IgD-negative memory B cell (primary cell): ENCODE results near the gene STAT4. TPM values are rescaled to one million over a fixed set of nuclear protein-coding genes. Genes with fewer than 3 reads are reported as not detected.

Source experiments
- H3K27ac Mint-ChIP-seq, 3 donors: one replicate each; pipeline ENCODE4 v1.8.0; 2020 to 2022; ENCODE audit warnings: mild to moderate bottlenecking in 3 of 3, mixed read lengths in 3 of 3, moderate library complexity in 1 of 3
- H3K27me3 Mint-ChIP-seq: one replicate; pipeline ENCODE4 v1.8.0; 2021; ENCODE audit warnings: mixed read lengths
- H3K36me3 Mint-ChIP-seq: one replicate; pipeline ENCODE4 v1.8.0; 2020; ENCODE audit warnings: mild to moderate bottlenecking, mixed read lengths
- H3K4me1 Mint-ChIP-seq, 3 donors: one replicate each; pipeline ENCODE4 v1.8.0; 2020 to 2022; ENCODE audit warnings: mixed read lengths in 3 of 3, mild to moderate bottlenecking in 1 of 3
- H3K4me3 Mint-ChIP-seq, 4 donors: one replicate each; pipeline ENCODE4 v1.8.0; 2020 to 2022; ENCODE audit warnings: mild to moderate bottlenecking in 4 of 4, mixed read lengths in 4 of 4, moderate library complexity in 3 of 4
- H3K9me3 Mint-ChIP-seq, 3 donors: one replicate each; pipeline ENCODE4 v1.8.0; 2020 to 2021; ENCODE audit warnings: mixed read lengths in 3 of 3, mild to moderate bottlenecking in 1 of 3
- polyA plus RNA-seq: library from polyadenylated mRNA; unstranded; fragments of 300-500 nt; fragmentation: Illumina TruSeq; gene quantifications from one replicate; pipeline ENCODE4 v1.2.3, GENCODE V29; 2021

STAT4 gene
- polyA plus RNA-seq, 1 donor from 2014 or later, result 1.9 TPM

DNA sequence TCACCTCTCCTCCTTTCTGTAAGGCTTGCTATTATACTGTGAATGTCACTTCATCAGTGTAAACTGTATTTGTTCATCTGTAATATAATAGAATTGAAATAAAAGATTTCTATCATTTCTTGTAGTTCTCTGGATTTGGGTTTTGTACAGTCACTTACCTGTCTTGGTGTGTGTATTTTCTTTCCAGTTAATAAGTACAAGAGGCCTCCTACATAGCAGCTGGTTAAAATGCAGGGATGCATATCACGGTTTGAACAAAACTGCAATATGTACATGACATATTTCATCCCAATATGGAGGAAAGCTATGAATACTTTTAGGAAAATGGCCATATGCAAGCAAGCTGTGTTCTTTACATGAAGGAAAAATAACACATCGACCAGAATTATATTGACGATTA lies 131.4 kb downstream of the STAT4 start:
- no peaks in the 10 kb centered on the region for H3K36me3 Mint-ChIP-seq
- no peak overlapping the region for H3K27ac Mint-ChIP-seq
- peaks cover 0 to 2% (median 0%) of the 10 kb centered on the region in 3 donors for H3K9me3 Mint-ChIP-seq
- peaks cover 4 to 10% (median 9%) of the 10 kb centered on the region in 3 donors for H3K4me1 Mint-ChIP-seq
- H3K27me3 Mint-ChIP-seq, result no peaks in the 10 kb centered on the region
- no peak overlapping the region for H3K4me3 Mint-ChIP-seq

DNA sequence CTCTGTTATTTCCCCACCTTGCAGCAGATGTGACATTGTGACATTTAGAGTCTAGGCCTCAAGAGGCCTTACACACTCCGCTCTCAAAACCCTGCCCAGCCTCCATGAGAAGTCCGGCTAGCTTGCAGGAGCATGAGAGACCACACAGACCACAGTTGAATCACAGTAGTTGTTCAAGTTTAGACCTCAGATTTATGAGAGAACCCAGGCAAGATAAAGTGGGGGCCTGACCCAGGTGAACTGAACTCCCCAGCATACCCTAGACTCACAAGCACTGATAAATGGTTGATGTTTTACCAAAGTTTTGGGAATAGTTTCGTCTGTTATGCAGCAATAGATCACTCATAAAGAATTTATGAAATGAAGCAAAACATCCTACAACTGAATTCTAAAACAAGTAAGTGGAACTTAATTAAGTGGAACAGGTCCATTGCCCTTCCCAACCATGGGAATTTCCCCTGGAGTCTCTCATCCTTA lies 132.1 kb downstream of the STAT4 start:
- Mint-ChIP-seq H3K9me3 (peaks cover 0 to 2% (median 0%) of the 10 kb centered on the region in 3 donors), H3K4me1 (peaks cover 4 to 10% (median 9%) of the 10 kb centered on the region in 3 donors), H3K27ac (peak overlapping the region in 2 of 3 donors; percentile 74 to 78), H3K27me3 (no peaks in the 10 kb centered on the region), H3K36me3 (no peaks in the 10 kb centered on the region), H3K4me3 (peak overlapping the region in 3 of 4 donors; percentile 13 to 79 (median 52))

- peak overlapping the region in 1 of 3 donors; percentile 78 for H3K27ac Mint-ChIP-seq
- peaks cover 0 to 2% (median 0%) of the 10 kb centered on the region in 3 donors for H3K9me3 Mint-ChIP-seq
- no peaks in the 10 kb centered on the region for H3K27me3 Mint-ChIP-seq
- H3K4me1 Mint-ChIP-seq, result peaks cover 4 to 10% (median 9%) of the 10 kb centered on the region in 3 donors
- peak overlapping the region in 1 of 4 donors; percentile 79 for H3K4me3 Mint-ChIP-seq
- no peaks in the 10 kb centered on the region for H3K36me3 Mint-ChIP-seq
Measured at GRCh38 chr2:191018048-191018447, 132.7 kb downstream of the STAT4 start.

- Mint-ChIP-seq H3K4me1 (peaks cover 9 to 18% (median 12%) of the 10 kb centered on the region in 3 donors), H3K9me3 (peaks cover 0 to 2% (median 0%) of the 10 kb centered on the region in 3 donors), H3K4me3 (no peak overlapping the region), H3K27ac (peak overlapping the region in 1 of 3 donors; percentile 84), H3K27me3 (no peaks in the 10 kb centered on the region), H3K36me3 (no peaks in the 10 kb centered on the region)
Measured at GRCh38 chr2:191015831-191016230, 135.0 kb downstream of the STAT4 start.

GRCh38 chr2:191015239-191015638 lies 135.6 kb downstream of the STAT4 start:
- peaks cover 0 to 2% (median 0%) of the 10 kb centered on the region in 3 donors for H3K9me3 Mint-ChIP-seq
- no peaks in the 10 kb centered on the region for H3K27me3 Mint-ChIP-seq
- no peaks in the 10 kb centered on the region for H3K36me3 Mint-ChIP-seq
- no peak overlapping the region for H3K27ac Mint-ChIP-seq
- H3K4me3 Mint-ChIP-seq, result peak overlapping the region in 1 of 4 donors; percentile 47
- H3K4me1 Mint-ChIP-seq, result peaks cover 10 to 19% (median 15%) of the 10 kb centered on the region in 3 donors

GRCh38 chr2:191014653-191015020 lies 136.2 kb downstream of the STAT4 start:
- Mint-ChIP-seq H3K9me3 (peaks cover 0 to 2% (median 0%) of the 10 kb centered on the region in 3 donors), H3K27me3 (no peaks in the 10 kb centered on the region), H3K36me3 (no peaks in the 10 kb centered on the region), H3K4me1 (peaks cover 16 to 20% (median 19%) of the 10 kb centered on the region in 3 donors), H3K4me3 (no peak overlapping the region), H3K27ac (no peak overlapping the region)

DNA sequence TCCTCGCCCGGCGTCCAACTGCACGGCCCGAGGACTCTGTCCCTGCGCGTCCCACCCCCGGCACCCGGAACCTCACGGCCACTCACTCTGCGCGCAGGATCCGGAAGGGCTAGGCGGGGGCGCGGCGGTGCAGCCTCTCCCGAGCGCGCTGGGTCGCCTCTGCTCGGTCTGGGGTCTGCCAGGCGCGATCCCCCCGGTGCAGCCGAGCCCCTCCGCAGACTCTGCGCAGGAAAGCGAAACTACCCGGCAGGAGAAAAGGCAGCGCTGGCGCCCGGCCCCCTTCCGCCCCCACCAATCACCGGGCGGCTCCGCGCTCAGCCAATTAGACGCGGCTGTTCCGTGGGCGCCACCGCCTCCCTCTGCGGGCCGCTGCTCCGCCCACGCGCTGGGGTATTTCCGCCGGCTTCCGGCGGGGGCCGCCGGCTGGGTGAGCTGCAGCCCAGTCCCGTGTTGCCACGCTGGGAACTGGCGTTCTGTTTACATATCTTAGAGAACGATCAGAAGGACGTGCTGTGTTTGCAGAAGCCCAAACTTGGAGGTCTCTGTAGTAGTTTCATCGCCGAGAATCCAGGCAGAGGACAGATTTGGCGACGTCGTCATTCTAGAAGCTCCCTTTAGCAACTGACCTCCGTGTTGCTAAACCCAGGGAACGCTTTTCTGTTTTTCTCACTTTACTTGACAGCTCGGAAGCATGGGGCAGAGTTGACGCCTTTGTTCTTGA lies 136.7 kb downstream of the STAT4 start, which contains the start of gene STAT1:
STAT1 (minus strand) TSS at position 240 of the 721 bp plus-strand sequence. CDS start 4,168 bp downstream, outside the sequence.
- H3K9me3 Mint-ChIP-seq, result peaks cover 0 to 2% (median 0%) of the 10 kb centered on the region in 3 donors
- H3K36me3 Mint-ChIP-seq, result no peaks in the 10 kb centered on the region
- H3K4me1 Mint-ChIP-seq, result peaks cover 17 to 20% (median 20%) of the 10 kb centered on the region in 3 donors

DNA sequence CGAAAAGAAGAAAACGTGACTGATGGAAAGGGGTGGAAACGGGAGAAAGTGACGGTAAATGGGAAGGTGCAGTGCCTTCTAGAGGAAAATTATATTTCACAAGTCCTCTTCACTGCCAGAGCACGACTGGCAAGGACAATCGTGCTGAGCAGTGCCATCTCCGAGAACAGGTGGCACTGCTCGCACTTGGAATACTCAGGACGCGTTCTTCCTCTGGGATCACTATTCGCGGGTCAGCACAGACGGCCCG lies 137.2 kb downstream of the STAT4 start:
- Mint-ChIP-seq H3K27me3 (no peaks in the 10 kb centered on the region), H3K4me1 (peaks cover 20 to 22% (median 21%) of the 10 kb centered on the region in 3 donors), H3K4me3 (no peak overlapping the region), H3K36me3 (no peaks in the 10 kb centered on the region), H3K27ac (no peak overlapping the region), H3K9me3 (peaks cover 0 to 2% (median 0%) of the 10 kb centered on the region in 3 donors)

More for the DNA sequence above, 136.7 kb downstream of the STAT4 start, which contains the start of gene STAT1:
- Mint-ChIP-seq H3K4me3 (no peak within 1 kb of the TSS), H3K27me3 (no peaks in the 10 kb centered on the region), H3K27ac (no peak within 1 kb of the TSS)

- Mint-ChIP-seq H3K9me3 (peaks cover 0 to 2% (median 0%) of the 10 kb centered on the region in 3 donors), H3K27ac (no peak overlapping the region), H3K27me3 (no peaks in the 10 kb centered on the region), H3K4me1 (peaks cover 21 to 25% (median 24%) of the 10 kb centered on the region in 3 donors), H3K36me3 (no peaks in the 10 kb centered on the region), H3K4me3 (no peak overlapping the region)
Measured at GRCh38 chr2:191012845-191013681, 137.7 kb downstream of the STAT4 start.

- H3K27ac Mint-ChIP-seq, result no peak overlapping the region
- no peaks in the 10 kb centered on the region for H3K36me3 Mint-ChIP-seq
- peaks cover 0 to 2% (median 0%) of the 10 kb centered on the region in 3 donors for H3K9me3 Mint-ChIP-seq
- H3K4me1 Mint-ChIP-seq, result peaks cover 23 to 25% (median 25%) of the 10 kb centered on the region in 3 donors
- no peak overlapping the region for H3K4me3 Mint-ChIP-seq
- H3K27me3 Mint-ChIP-seq, result no peaks in the 10 kb centered on the region
Measured at GRCh38 chr2:191012346-191012745, 138.4 kb downstream of the STAT4 start.

DNA sequence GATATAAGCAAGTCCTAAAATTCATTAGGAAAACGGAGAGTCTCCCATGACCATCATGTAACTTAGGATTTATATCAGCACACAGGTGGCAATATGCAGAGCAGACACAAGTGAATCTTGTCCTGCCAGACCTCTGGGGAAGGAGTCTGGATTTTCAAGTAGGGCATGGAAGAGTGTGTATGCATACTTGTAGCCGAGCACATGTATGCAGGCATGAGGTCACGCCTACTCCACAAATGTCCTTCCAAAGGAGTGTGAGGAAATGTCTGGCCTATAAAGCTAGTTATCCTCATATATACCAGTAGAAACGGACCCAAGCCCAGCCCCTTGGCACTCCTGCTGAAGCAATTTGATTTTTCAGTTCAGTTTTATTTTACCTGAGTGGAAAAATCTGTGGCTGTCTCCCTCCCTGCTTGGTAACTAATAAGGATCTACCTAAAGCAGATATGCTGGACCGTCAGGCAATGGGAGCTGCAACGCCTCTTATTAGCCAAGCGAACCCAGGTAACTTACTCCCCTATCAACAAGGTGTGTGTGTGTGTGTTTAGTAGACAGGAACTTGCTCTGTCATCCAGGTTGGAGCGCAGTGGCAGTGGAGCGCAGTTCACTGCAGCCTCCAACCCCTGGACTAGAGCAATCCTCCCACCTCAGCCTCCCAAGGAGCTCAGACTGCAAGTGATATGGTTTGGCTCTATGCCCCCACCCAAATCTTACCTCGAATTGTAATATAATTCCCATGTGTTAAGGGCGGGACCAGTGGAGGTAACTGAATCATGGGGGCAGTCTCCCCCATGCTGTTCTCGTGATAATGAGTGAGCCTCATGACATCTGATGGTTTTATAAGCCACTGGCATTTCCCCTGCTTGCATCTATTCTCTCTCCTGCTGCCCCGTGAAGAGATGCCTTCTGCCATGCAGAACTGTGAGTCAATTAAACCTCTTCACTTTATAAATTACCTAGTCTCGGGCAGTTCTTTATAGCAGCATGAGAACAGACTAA lies 139.6 kb downstream of the STAT4 start:
- peaks cover 3% of the 10 kb centered on the region for H3K36me3 Mint-ChIP-seq
- H3K4me3 Mint-ChIP-seq, result peak overlapping the region in 3 of 4 donors; percentile 7 to 41 (median 39)
- no peaks in the 10 kb centered on the region for H3K27me3 Mint-ChIP-seq
- peak overlapping the region in 1 of 3 donors; percentile 59 for H3K27ac Mint-ChIP-seq
- H3K4me1 Mint-ChIP-seq, result peaks cover 22 to 27% (median 25%) of the 10 kb centered on the region in 3 donors
- peaks cover 0 to 2% (median 0%) of the 10 kb centered on the region in 3 donors for H3K9me3 Mint-ChIP-seq

DNA sequence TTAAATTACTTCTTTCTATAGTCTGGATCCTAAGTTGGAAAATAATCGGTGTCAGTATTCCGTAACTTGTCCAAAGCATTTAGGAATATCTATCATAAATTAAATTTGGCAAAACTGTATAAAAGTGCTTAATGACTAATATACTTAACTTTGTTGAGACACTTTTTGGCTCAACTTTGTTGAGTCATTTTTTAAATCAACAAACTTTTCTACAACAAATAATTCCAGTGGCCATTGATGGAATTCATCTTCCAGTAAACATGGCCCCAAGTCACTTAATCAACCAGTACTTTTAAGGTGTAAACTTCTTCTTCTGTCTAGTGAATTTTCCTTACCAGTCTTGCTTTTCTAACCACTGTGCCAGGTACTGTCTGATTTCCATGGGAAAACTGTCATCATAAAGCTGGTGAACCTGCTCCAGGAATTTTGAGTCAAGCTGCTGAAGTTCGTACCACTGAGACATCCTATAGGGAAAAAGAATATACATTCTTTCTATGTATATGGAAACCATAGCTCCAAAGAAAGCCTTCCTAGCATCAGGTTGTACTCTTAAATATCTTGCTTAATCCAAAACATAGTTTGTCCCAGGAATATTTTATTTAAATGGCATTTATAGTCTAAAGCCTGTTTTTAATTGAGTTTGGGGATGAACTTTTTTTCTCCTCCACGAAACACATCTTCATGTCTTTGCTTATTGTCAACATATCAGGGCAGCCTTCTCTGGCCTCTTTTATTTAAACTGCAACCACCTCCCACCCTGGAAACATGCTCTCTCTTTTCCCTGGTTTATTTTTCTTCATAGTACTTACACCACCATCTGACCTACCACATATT lies 141.0 kb downstream of the STAT4 start:
- Mint-ChIP-seq H3K9me3 (no peaks in the 10 kb centered on the region), H3K4me3 (peak overlapping the region in 2 of 4 donors; percentile 34 to 85), H3K36me3 (peaks cover 4% of the 10 kb centered on the region), H3K4me1 (peaks cover 21 to 27% (median 25%) of the 10 kb centered on the region in 3 donors), H3K27me3 (no peaks in the 10 kb centered on the region), H3K27ac (peak overlapping the region in 1 of 3 donors; percentile 28)

DNA sequence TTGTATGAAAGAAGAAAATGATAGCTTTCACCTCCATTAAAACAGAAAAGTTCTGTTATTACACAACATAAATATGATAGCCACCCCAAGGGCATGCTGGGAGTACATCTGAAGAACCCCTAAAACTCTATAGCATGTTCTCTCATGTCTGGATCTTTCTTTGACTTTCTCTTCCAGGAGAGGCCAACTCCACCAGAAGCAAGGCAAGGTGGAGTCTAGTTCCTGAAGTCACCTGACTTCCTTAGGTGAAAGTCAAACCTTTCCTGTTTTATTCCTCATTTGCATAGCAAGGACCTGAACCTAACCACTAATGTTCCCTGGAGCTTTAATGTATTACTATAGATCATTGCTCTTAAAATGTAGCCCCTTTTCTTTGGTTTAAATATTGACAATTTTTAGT lies 142.5 kb downstream of the STAT4 start:
- peaks cover 21 to 27% (median 25%) of the 10 kb centered on the region in 3 donors for H3K4me1 Mint-ChIP-seq
- H3K9me3 Mint-ChIP-seq, result no peaks in the 10 kb centered on the region
- H3K27ac Mint-ChIP-seq, result peak overlapping the region in 1 of 3 donors; percentile 11
- H3K4me3 Mint-ChIP-seq, result peak overlapping the region in 1 of 4 donors; percentile 23
- no peaks in the 10 kb centered on the region for H3K27me3 Mint-ChIP-seq
- peaks cover 11% of the 10 kb centered on the region for H3K36me3 Mint-ChIP-seq
